ENCODE results near the gene MYO5B.

Gene MYO5B

GRCh38 chr18:49844903-49845302 is 350.0 kb downstream of the MYO5B start:
- Histone ChIP-seq H3K27me3 (ENCODE audit: insufficient read depth, low read depth, severe bottlenecking) (no peaks in the 10 kb centered on the region), H3K36me3 (no peaks in the 10 kb centered on the region), H3K27ac (no peak overlapping the region), H3K4me3 (ENCODE audit: low read depth, low read length) (no peak overlapping the region), H3K9me3 (ENCODE audit: severe bottlenecking) (no peaks in the 10 kb centered on the region)
- DNase-seq = no peak
- TF ChIP-seq, protein P1, sequence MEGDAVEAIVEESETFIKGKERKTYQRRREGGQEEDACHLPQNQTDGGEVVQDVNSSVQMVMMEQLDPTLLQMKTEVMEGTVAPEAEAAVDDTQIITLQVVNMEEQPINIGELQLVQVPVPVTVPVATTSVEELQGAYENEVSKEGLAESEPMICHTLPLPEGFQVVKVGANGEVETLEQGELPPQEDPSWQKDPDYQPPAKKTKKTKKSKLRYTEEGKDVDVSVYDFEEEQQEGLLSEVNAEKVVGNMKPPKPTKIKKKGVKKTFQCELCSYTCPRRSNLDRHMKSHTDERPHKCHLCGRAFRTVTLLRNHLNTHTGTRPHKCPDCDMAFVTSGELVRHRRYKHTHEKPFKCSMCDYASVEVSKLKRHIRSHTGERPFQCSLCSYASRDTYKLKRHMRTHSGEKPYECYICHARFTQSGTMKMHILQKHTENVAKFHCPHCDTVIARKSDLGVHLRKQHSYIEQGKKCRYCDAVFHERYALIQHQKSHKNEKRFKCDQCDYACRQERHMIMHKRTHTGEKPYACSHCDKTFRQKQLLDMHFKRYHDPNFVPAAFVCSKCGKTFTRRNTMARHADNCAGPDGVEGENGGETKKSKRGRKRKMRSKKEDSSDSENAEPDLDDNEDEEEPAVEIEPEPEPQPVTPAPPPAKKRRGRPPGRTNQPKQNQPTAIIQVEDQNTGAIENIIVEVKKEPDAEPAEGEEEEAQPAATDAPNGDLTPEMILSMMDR (IDR thresholded peaks at IDR 0.05; ENCODE audit: low read depth, low read length) = no peak

DNA sequence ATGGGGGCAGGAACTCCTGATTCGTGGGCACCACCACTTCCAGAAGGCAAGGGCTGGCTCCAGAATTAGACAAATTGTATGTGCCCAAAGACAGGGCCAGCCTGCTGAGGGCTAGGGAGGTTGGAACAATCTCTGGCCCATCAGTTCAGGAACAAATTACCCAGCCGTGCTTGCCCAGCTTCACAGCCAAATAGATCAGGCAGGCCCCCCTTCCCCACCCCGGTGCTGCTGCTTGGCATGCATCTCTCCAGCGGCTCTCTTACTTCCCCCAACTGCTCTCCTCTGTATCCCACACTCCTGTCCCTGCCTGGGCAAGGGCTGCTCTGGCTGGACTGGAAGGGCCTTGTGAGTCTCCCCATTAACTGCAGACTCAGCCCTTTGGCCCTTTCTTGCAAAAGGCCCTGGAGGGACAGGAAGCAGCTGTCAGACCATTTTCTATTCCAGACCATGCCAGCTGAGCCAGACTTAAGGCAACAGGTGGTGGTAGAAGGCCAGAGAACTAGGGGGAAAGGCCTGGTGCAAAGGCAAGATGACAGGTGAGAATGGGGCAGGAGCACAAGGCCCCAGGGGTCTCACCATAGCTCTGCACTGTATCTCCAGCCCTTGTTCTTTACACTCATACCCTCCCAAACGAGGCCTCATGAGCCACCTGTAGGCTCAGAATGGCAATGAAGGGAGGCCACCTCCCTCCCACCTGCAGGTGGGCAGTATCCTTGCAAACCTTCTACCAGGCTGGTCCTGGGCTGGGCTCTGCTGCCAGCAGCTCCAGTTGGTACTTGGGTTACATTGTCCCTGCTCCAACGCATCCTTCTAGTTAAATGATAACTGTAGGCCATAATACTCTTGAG is 350.9 kb downstream of the MYO5B start:
- TF ChIP-seq, protein P1 (IDR thresholded peaks at IDR 0.05; ENCODE audit: low read depth, low read length) = no peak
- no peak overlapping the region for H3K27ac ChIP-seq
- no peaks in the 10 kb centered on the region for H3K36me3 ChIP-seq
- H3K4me3 ChIP-seq (ENCODE audit: low read depth, low read length) = no peak overlapping the region
- DNase-seq = no peak
- H3K9me3 ChIP-seq (ENCODE audit: severe bottlenecking) = no peaks in the 10 kb centered on the region
- no peaks in the 10 kb centered on the region for H3K27me3 ChIP-seq (ENCODE audit: insufficient read depth, low read depth, severe bottlenecking)

GRCh38 chr18:49843131-49843530 is 351.8 kb downstream of the MYO5B start:
- TF ChIP-seq, protein P1 (IDR thresholded peaks at IDR 0.05; ENCODE audit: low read depth, low read length) = no peak
- DNase-seq = no peak
- Histone ChIP-seq H3K9me3 (ENCODE audit: severe bottlenecking) (no peaks in the 10 kb centered on the region), H3K27me3 (ENCODE audit: insufficient read depth, low read depth, severe bottlenecking) (no peaks in the 10 kb centered on the region), H3K4me3 (ENCODE audit: low read depth, low read length) (no peak overlapping the region), H3K27ac (no peak overlapping the region), H3K36me3 (no peaks in the 10 kb centered on the region)

DNA sequence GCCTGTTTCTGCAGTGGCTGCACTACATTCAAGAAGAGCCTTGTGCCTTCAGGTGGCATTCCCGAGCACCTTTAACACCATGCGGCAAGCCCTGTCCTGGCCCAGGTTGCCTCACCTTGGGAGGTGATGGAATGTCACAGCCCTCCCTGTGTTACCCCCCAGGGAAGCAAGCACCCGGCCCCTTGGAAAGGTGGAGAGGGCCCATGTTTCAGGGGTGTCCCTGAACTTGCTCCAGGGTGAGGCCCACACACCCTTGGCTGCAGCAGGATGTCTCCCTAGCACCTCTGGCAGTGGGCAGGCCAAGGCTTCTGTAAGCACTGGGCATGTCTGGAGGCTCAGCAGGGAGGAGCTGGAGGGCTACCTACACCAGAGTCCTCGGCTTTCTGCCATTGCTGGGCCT is 352.3 kb downstream of the MYO5B start:
- no peaks in the 10 kb centered on the region for H3K36me3 ChIP-seq
- DNase-seq = no peak
- no peaks in the 10 kb centered on the region for H3K27me3 ChIP-seq (ENCODE audit: insufficient read depth, low read depth, severe bottlenecking)
- H3K4me3 ChIP-seq (ENCODE audit: low read depth, low read length) = no peak overlapping the region
- no peak overlapping the region for H3K27ac ChIP-seq
- TF ChIP-seq, protein P1 (IDR thresholded peaks at IDR 0.05; ENCODE audit: low read depth, low read length) = no peak
- H3K9me3 ChIP-seq (ENCODE audit: severe bottlenecking) = no peaks in the 10 kb centered on the region

DNA sequence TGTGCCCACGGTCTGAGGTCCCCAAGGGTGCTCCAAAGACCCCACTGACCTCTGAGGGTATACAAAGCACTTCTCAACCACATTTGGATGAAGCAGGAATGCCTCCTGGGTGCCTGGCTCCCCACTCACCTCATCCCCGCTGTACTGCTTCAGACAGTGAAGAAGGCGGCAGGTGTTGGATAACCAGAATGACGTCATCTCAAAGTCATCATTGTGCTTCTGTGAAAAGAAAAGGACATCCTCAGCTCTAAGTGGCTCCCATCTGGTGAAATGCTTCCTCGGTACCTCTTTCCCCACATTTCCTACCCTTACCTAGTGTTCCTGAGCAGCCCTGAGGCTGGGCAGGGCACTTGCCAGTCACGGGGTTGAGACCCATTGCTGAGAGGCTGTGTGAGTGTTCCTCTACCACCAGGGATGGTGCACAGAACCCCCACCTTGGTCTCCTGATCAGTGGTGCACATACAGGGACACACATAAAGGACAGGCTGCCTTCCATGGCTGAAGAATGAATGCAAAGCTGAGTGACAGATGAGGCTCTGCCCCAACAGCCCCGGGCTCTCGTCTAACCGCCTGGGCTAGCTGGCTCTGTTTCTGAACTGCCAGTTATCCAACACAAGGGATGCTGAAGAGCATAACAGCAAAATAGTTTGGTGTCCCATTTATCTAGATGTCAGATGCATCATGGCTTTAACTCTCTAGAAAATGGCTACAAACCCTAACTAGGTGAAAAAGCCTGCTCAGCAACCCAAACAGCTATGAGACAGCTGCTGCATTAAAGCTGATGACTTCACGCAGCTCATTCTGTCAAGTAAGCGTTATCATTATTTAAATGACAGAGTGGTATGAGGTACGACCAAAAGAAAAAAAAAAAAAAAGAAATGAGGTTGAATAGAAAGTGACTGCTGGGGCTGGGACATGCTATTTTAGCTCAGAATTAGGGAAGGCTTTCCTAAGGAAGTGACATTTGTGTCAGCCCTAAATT is 353.4 kb downstream of the MYO5B start:
- Histone ChIP-seq H3K27me3 (ENCODE audit: insufficient read depth, low read depth, severe bottlenecking) (no peaks in the 10 kb centered on the region), H3K36me3 (no peaks in the 10 kb centered on the region), H3K27ac (no peak overlapping the region), H3K9me3 (ENCODE audit: severe bottlenecking) (no peaks in the 10 kb centered on the region), H3K4me3 (ENCODE audit: low read depth, low read length) (no peak overlapping the region)
- TF ChIP-seq, protein P1 (IDR thresholded peaks at IDR 0.05; ENCODE audit: low read depth, low read length) = no peak
- DNase-seq = no peak
